ENCODE data around the gene NKAIN4.

NKAIN4 gene

DNA sequence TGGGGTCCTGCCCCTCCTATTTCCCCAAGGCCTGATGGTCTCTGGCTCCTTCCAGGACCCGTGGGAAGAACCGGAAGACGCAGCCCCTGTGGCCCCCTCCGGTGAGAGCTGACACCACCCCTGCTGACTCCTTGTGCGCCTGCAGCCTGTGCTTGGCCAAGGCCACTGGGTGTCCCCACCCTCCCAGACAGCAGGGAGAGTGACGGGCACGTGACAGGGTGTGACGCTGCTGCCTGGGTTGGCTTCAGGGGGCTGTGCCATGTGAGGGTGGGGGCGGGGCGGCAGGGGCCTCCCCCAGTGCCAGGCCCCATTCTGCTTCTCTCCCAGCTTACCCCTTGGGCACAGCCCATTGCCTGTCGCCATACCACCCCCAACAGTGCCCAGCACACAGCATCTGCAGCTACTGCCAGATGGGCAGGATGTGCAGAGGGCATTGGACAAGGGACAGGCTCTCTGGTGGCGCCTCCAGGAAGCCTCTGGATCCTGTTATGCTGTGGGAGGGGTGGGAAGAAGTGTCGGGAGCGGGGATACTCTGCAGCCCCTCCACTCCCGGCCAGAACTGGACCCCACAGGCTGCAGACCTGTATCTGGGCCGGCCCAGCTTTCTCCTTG, 15.6 kb downstream of the NKAIN4 start:
- Histone ChIP-seq H3K36me3 (ENCODE audit: control insufficient read depth, insufficient read depth, low read length) (no peaks in the 10 kb centered on the region), H3K27ac (ENCODE audit: insufficient read depth, low read depth, low read length, poor library complexity, severe bottlenecking) (no peak overlapping the region), H3K4me3 (ENCODE audit: insufficient read depth, low read depth, low read length) (no peak overlapping the region), H3K4me1 (ENCODE audit: control insufficient read depth, insufficient read depth, low read length) (peaks cover 12% of the 10 kb centered on the region), H3K27me3 (ENCODE audit: control insufficient read depth, insufficient read depth, low read length, poor library complexity, severe bottlenecking) (no peaks in the 10 kb centered on the region), H3K9me3 (ENCODE audit: control insufficient read depth, low read length) (no peaks in the 10 kb centered on the region)
- WGBS, 2 experiments = 80 to 81% methylated on average over 16 of the region's 16 CpGs

DNA sequence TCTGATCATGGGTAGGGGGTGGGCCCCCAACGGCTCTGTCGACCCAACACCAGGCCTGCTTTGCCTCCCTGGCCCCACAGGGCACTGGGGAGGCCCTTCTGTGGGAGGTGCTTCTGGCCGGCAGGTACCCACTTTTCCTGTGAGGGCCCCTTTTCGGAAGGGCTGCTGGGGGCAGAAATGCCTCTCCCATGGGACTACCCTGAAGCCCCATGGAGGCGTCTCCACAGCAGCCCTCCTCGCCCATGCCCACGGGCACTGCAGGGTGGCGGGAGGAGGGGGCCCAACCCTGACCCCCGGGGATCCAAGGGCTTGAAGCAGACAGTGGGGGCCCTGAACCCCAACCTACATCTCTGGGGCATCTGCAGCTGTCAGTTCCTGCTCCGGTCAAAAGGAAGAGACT, 16.2 kb downstream of the NKAIN4 start:
- WGBS, 2 experiments = 93% methylated on average over 10 of the region's 10 CpGs
- H3K4me3 ChIP-seq (ENCODE audit: insufficient read depth, low read depth, low read length) = no peak overlapping the region
- no peak overlapping the region for H3K27ac ChIP-seq (ENCODE audit: insufficient read depth, low read depth, low read length, poor library complexity, severe bottlenecking)
- no peaks in the 10 kb centered on the region for H3K36me3 ChIP-seq (ENCODE audit: control insufficient read depth, insufficient read depth, low read length)
- no peaks in the 10 kb centered on the region for H3K9me3 ChIP-seq (ENCODE audit: control insufficient read depth, low read length)
- H3K27me3 ChIP-seq (ENCODE audit: control insufficient read depth, insufficient read depth, low read length, poor library complexity, severe bottlenecking) = no peaks in the 10 kb centered on the region
- H3K4me1 ChIP-seq (ENCODE audit: control insufficient read depth, insufficient read depth, low read length) = peaks cover 12% of the 10 kb centered on the region

DNA sequence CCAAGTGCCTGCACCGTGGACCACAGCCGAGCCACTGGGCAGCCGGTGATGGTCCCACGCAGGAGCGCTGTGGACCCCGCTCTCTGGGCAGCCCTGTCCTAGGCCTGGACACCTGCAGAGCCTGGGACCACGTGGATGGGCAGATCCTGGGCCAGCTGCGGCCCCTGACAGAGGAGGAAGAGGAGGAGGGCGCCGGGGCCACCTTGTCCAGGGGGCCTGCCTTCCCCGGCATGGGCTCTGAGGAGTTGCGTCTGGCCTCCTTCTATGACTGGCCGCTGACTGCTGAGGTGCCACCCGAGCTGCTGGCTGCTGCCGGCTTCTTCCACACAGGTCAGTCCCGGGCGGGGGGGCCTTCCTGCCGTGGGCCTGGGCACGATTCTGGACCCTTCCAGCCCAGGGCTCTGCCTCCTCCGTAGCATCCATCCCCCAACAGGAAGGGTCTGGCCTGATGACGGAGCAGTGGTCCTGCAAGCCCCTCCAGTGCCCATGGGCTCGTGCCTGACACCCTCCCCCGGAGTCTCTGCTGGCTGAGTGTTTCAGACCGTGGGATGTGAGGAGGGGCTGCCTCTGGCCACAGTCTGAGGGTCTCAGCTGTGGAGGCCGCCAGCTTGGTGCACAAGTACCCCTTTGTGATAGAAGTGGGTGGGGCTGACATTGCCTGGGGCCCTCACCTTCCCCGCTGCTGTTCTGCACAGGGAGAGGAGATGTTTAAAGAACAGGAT, 18.0 kb downstream of the NKAIN4 start:
- no peaks in the 10 kb centered on the region for H3K36me3 ChIP-seq (ENCODE audit: control insufficient read depth, insufficient read depth, low read length)
- H3K9me3 ChIP-seq (ENCODE audit: control insufficient read depth, low read length) = no peaks in the 10 kb centered on the region
- H3K4me1 ChIP-seq (ENCODE audit: control insufficient read depth, insufficient read depth, low read length) = peaks cover 12% of the 10 kb centered on the region
- no peaks in the 10 kb centered on the region for H3K27me3 ChIP-seq (ENCODE audit: control insufficient read depth, insufficient read depth, low read length, poor library complexity, severe bottlenecking)
- 84 to 85% methylated on average over 26 of the region's 26 CpGs for WGBS, 2 experiments
- no peak overlapping the region for H3K4me3 ChIP-seq (ENCODE audit: insufficient read depth, low read depth, low read length)
- no peak overlapping the region for H3K27ac ChIP-seq (ENCODE audit: insufficient read depth, low read depth, low read length, poor library complexity, severe bottlenecking)

DNA sequence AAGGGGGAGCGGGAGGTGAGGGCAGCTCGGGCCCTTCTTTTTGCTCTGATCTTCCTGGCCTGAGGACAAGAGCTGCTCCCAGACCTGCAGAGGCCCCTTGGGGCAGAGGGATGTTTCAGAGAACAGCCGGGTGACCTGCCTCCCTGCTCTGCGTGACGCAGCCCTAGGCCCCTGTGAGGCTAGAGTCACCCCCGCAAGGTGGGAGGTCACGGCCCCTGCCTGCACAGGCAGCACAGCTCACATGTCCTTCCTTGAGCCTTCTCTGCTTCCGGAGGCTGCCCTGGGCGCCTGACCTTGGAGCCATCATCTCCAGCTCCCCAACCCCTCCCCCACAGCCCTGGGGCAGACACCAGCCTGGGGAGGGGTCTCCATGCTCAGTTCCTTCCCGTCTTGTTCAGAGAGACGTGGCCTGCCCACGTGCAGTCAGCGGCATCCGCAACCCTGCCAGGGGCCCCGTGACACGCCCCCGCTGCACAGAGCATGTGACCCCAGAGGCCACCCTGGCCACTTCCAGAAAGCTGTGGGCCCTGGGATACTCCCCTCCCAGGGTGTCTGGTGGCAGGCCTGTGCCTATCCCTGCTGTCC, 18.8 kb downstream of the NKAIN4 start, which contains the start of gene BIRC7:
Gene BIRC7, plus strand, starts transcription at position 507 of the 585 bp plus-strand sequence. CDS start 192 bp downstream, outside the sequence.
- Histone ChIP-seq H3K36me3 (ENCODE audit: control insufficient read depth, insufficient read depth, low read length) (no peaks in the 10 kb centered on the region), H3K9me3 (ENCODE audit: control insufficient read depth, low read length) (no peaks in the 10 kb centered on the region), H3K4me1 (ENCODE audit: control insufficient read depth, insufficient read depth, low read length) (peaks cover 12% of the 10 kb centered on the region), H3K27ac (ENCODE audit: insufficient read depth, low read depth, low read length, poor library complexity, severe bottlenecking) (no peak within 1 kb of the TSS), H3K27me3 (ENCODE audit: control insufficient read depth, insufficient read depth, low read length, poor library complexity, severe bottlenecking) (no peaks in the 10 kb centered on the region), H3K4me3 (ENCODE audit: insufficient read depth, low read depth, low read length) (no peak within 1 kb of the TSS)
- WGBS, 2 experiments = 60 to 64% methylated on average over 17 of the region's 17 CpGs

DNA sequence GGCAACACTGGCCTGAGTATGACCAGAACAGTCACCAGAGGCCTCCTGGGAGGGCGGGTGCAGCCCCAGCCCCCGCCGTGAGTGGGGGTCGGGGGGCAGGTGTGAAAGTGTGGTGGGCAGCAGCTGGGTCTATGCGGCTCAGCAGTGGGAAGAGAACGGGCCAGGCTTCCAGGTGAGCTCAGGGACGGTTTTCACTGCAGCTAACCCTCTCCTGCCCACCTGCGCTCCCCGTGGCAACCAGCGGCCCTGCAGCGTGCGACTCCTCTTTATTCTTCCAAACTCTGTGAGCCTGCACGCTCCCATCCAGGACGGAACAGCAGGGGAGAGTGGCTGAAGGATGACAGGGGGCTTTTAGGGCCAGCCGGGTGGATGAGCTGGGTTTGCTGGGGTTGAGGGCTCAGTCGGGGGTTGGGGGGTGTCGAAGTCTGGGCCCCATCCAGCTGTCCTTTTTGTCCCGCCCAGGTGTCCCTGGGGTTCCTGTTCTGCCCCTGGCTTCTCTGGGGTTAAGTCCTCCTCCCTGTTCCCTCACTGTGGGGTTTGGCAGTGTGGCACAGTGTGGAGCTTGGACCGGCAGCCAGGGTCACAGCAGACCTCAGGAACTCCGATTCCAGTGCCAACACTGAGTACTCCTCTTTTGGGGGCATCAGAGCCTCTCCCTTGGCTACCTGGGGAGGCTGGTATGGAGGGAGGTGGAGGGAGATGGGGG, 19.4 kb downstream of the NKAIN4 start:
- H3K36me3 ChIP-seq (ENCODE audit: control insufficient read depth, insufficient read depth, low read length) = no peaks in the 10 kb centered on the region
- H3K9me3 ChIP-seq (ENCODE audit: control insufficient read depth, low read length) = no peaks in the 10 kb centered on the region
- peaks cover 12% of the 10 kb centered on the region for H3K4me1 ChIP-seq (ENCODE audit: control insufficient read depth, insufficient read depth, low read length)
- WGBS, 2 experiments = 13 to 14% methylated on average over 20 of the region's 20 CpGs
- H3K4me3 ChIP-seq (ENCODE audit: insufficient read depth, low read depth, low read length) = no peak overlapping the region
- H3K27ac ChIP-seq (ENCODE audit: insufficient read depth, low read depth, low read length, poor library complexity, severe bottlenecking) = no peak overlapping the region
- no peaks in the 10 kb centered on the region for H3K27me3 ChIP-seq (ENCODE audit: control insufficient read depth, insufficient read depth, low read length, poor library complexity, severe bottlenecking)

DNA sequence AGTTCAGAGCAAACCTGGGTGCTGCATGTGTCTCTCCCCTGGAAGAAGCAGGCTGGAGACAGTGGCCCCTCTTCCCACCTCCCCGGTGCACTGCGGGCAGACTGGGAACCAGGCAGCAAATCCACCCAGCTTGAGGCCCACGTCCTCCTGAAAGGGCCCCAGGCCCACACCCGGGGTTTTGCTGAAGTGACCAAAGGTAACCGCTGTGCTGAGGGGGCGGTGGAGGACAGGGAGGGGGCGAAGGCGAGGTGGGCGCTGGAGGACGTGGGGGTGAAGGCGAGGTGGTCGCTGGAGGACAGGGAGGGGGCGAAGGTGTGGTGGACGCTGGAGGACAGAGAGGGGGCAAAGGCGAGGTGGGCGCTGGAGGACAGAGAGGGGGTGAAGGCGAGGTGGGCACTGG, 20.3 kb downstream of the NKAIN4 start:
- WGBS, 2 experiments = 86% methylated on average over 17 of the region's 17 CpGs
- Histone ChIP-seq H3K4me1 (ENCODE audit: control insufficient read depth, insufficient read depth, low read length) (peaks cover 18% of the 10 kb centered on the region), H3K27me3 (ENCODE audit: control insufficient read depth, insufficient read depth, low read length, poor library complexity, severe bottlenecking) (no peaks in the 10 kb centered on the region), H3K36me3 (ENCODE audit: control insufficient read depth, insufficient read depth, low read length) (no peaks in the 10 kb centered on the region), H3K27ac (ENCODE audit: insufficient read depth, low read depth, low read length, poor library complexity, severe bottlenecking) (no peak overlapping the region), H3K9me3 (ENCODE audit: control insufficient read depth, low read length) (no peaks in the 10 kb centered on the region), H3K4me3 (ENCODE audit: insufficient read depth, low read depth, low read length) (no peak overlapping the region)

DNA sequence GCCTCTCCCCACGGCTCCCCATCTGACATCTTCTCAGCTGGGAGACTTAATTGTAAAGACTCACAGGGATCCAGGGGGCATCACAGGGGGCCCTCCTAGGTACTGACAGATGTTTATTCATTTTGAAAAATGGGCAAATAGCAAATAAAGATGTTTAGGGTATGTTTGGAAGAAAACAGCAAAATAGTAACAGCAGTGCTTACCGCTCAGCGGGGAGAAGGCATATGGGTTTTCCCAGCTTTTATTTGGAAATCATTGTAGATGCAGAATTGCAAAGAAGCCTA, 21.3 kb downstream of the NKAIN4 start:
- no peaks in the 10 kb centered on the region for H3K9me3 ChIP-seq (ENCODE audit: control insufficient read depth, low read length)
- no peak overlapping the region for H3K4me3 ChIP-seq (ENCODE audit: insufficient read depth, low read depth, low read length)
- H3K4me1 ChIP-seq (ENCODE audit: control insufficient read depth, insufficient read depth, low read length) = peaks cover 18% of the 10 kb centered on the region
- WGBS, 2 experiments = 64 to 66% methylated on average over 3 of the region's 3 CpGs
- no peaks in the 10 kb centered on the region for H3K27me3 ChIP-seq (ENCODE audit: control insufficient read depth, insufficient read depth, low read length, poor library complexity, severe bottlenecking)
- no peak overlapping the region for H3K27ac ChIP-seq (ENCODE audit: insufficient read depth, low read depth, low read length, poor library complexity, severe bottlenecking)
- no peaks in the 10 kb centered on the region for H3K36me3 ChIP-seq (ENCODE audit: control insufficient read depth, insufficient read depth, low read length)

DNA sequence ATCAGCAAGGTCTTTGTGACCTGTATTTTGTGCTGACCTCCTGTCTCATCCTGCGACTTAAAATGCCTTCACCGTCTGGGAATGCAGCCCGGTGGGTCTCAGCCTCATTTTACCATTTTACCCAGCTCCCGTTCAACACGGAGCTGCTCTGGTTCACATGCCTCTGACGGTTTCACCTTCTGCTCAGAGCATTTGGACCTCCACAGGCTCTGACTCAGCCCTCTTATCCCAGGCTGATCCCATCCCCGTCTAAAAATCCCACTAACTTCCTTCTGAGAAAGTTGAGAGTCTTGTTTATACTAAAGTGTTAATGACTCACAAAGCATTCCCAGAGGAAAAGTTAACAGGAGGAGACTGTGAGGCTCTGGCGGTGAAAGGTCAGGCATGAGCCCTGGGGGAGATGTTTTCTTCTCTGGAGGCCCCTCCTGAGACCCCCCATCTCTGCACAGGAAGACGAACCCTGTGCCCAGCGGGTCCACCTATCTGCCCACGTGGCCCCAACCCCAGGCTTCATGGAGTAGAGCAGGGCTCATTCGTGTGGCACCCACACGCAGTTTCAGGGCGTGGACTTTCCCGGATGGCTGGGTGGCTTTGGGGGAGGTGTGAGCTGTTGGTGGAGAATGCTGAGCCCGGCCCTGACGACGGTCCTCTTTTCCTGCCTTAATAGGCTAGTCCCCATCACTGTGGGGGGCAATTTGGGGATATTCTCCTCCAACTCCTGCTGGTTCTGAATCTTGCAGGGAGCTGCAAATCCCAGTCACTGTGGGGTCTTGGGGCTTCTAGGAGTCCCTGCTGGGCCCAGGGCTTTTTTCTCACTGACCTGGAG, 21.8 kb downstream of the NKAIN4 start:
- 66 to 68% methylated on average over 17 to 18 of the region's 18 CpGs for WGBS, 2 experiments
- H3K9me3 ChIP-seq (ENCODE audit: control insufficient read depth, low read length) = no peaks in the 10 kb centered on the region
- no peaks in the 10 kb centered on the region for H3K27me3 ChIP-seq (ENCODE audit: control insufficient read depth, insufficient read depth, low read length, poor library complexity, severe bottlenecking)
- no peak overlapping the region for H3K27ac ChIP-seq (ENCODE audit: insufficient read depth, low read depth, low read length, poor library complexity, severe bottlenecking)
- no peaks in the 10 kb centered on the region for H3K36me3 ChIP-seq (ENCODE audit: control insufficient read depth, insufficient read depth, low read length)
- H3K4me3 ChIP-seq (ENCODE audit: insufficient read depth, low read depth, low read length) = no peak overlapping the region
- H3K4me1 ChIP-seq (ENCODE audit: control insufficient read depth, insufficient read depth, low read length) = peaks cover 18% of the 10 kb centered on the region

DNA sequence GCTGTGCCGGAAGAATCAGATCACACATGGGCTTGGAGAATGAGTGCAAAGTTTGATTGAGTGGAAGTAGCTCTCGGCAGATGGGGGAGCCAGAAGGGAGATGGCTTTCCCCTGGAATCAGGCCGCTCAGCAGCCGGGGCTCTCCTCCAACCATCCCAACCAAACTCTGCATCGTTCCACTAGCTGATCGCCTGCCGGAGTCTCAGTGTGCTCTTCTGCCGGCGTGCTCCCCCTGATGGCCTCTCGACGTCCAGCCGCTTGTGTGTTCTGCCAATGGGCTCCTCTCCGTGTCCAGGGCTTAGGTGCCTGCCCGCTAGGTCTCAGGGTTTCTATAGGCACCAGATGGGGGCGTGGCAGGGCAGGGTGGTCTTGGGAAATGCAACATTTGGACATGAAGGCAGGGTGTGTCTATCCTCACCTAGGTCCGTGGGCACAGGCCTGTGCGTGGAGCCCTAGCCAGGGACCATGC, 23.4 kb downstream of the NKAIN4 start:
- Histone ChIP-seq H3K36me3 (ENCODE audit: control insufficient read depth, insufficient read depth, low read length) (no peaks in the 10 kb centered on the region), H3K9me3 (ENCODE audit: control insufficient read depth, low read length) (no peaks in the 10 kb centered on the region), H3K27me3 (ENCODE audit: control insufficient read depth, insufficient read depth, low read length, poor library complexity, severe bottlenecking) (no peaks in the 10 kb centered on the region), H3K27ac (ENCODE audit: insufficient read depth, low read depth, low read length, poor library complexity, severe bottlenecking) (no peak overlapping the region), H3K4me3 (ENCODE audit: insufficient read depth, low read depth, low read length) (no peak overlapping the region), H3K4me1 (ENCODE audit: control insufficient read depth, insufficient read depth, low read length) (peaks cover 16% of the 10 kb centered on the region)
- WGBS, 2 experiments = 14 to 15% methylated on average over 17 of the region's 17 CpGs

All from ectodermal cell (in vitro differentiated cells).